HG03097 (cell line): Measurements from ENCODE around the gene MFF.

Experiments
- ATAC-seq: cut with Tn5 transposase; IDR thresholded peaks from one replicate; pipeline ENCODE4 v1.9.1; 2021; ENCODE audit not compliant: unreplicated experiment, low FRiP score

The MFF gene

GRCh38 chr2:227404585-227405271 is 79.7 kb downstream of the MFF start:
- no peak for ATAC-seq

- ATAC-seq = no peak
Measured at GRCh38 chr2:227406177-227407031, 81.4 kb downstream of the MFF start.
